K562 (cell line): ENCODE results near the gene MXRA7. TPM values are rescaled to one million over a fixed set of nuclear protein-coding genes. Genes with fewer than 3 reads are reported as not detected.

ENCODE experiments used
- CBX3 ChIP-seq, 2 experiments: IDR thresholded peaks; 1 replicate in 1 of 2; 2 replicates in 1 of 2; pipeline ENCODE4 v1.6.1; 2012; ENCODE audit warnings: inconsistent platforms in 2 of 2, low read length in 2 of 2, borderline replicate concordance in 1 of 2, control low read depth in 1 of 2
- CBX5 ChIP-seq: IDR thresholded peaks from 2 replicates; pipeline ENCODE4 v1.6.1; 2014; ENCODE audit warnings: low read depth, borderline replicate concordance
- CC2D1A ChIP-seq: fragments of 450-650 bp; IDR thresholded peaks from 2 replicates; pipeline ENCODE4 v1.6.1; 2017; ENCODE audit warnings: mild to moderate bottlenecking
- CXXC5 ChIP-seq: fragments of 250-450 bp; sonication (Bioruptor Pico); IDR thresholded peaks from 2 replicates; pipeline ENCODE4 v1.8.0; 2022; ENCODE audit warnings: inconsistent platforms, mild to moderate bottlenecking, moderate library complexity
- FIP1L1 ChIP-seq: fragments of 200-400 bp; formaldehyde crosslinking; IDR thresholded peaks from 2 replicates; pipeline ENCODE4 v1.6.1; 2018; ENCODE audit warnings: mild to moderate bottlenecking, low read depth, low read length; ENCODE audit not compliant: poor library complexity, severe bottlenecking
- KDM5B ChIP-seq: fragments of 200-600 bp; sonication (generic); IDR thresholded peaks from 2 replicates; pipeline ENCODE4 v1.6.1; 2012; ENCODE audit warnings: low read depth, mild to moderate bottlenecking, moderate library complexity, low read length, control low read depth, inconsistent platforms; ENCODE audit not compliant: insufficient replicate concordance
- NRF1 ChIP-seq, 2 experiments: fragments of 450-650 bp; IDR thresholded peaks in 1 of 2; conservative IDR thresholded peaks in 1 of 2; 2 replicates each; pipeline ENCODE4 v1.6.1; 2014; ENCODE audit warnings: mild to moderate bottlenecking in 2 of 2
- RAD21 ChIP-seq, 2 experiments: fragments of 250-450 bp in 1 of 2; fragments of 450-650 bp in 1 of 2; sonication (Bioruptor Pico) in 1 of 2; formaldehyde crosslinking in 1 of 2; IDR thresholded peaks in 1 of 2; conservative IDR thresholded peaks in 1 of 2; 2 replicates each; pipeline versions ENCODE4 v1.4.0 to v1.8.0; 2020 to 2022; ENCODE audit warnings: mild to moderate bottlenecking in 2 of 2, moderate library complexity in 1 of 2
- RHOXF2B ChIP-seq: fragments of 250-450 bp; sonication (Bioruptor Pico); conservative IDR thresholded peaks from 2 replicates; pipeline ENCODE4 v1.5.1; 2021
- SETDB1 ChIP-seq: IDR thresholded peaks from one replicate; pipeline ENCODE4 v1.6.1; 2012; ENCODE audit warnings: low read length, control low read depth, inconsistent platforms
- ZNF184 ChIP-seq: sonication (generic); formaldehyde crosslinking; IDR thresholded peaks from 2 replicates; pipeline ENCODE4 v1.5.0; 2020; ENCODE audit warnings: missing genetic modification reagents
- ZNF644 ChIP-seq: fragments of 200-800 bp; sonication (Bioruptor generic); IDR thresholded peaks from 2 replicates; pipeline ENCODE4 v1.6.1; 2016; ENCODE audit warnings: low read depth, missing genetic modification characterization, missing compliant biosample characterization
- polyA plus RNA-seq, 8 experiments: library from polyadenylated mRNA; depleted of rRNA in 4 of 8; stranded (reverse) in 5 of 8; unstranded in 3 of 8; fragments of >200 nt; fragmentation: Nextera tagmentation in 2 of 8; fragmentation: Illumina TruSeq in 1 of 8; extraction: Ambion mirVana in 2 of 8; extraction: Trizol in 1 of 8; gene quantifications; 2 replicates each; pipeline versions ENCODE4 v1.2.1 to v1.2.3, GENCODE V29; 2011 to 2014; ENCODE audit warnings: inconsistent platforms in 1 of 8, missing spikeins in 1 of 8
- total RNA-seq, 7 experiments: library from RNA; depleted of rRNA in 6 of 7; stranded (reverse); fragments of >200 nt in 6 of 7; fragmentation: Illumina TruSeq in 2 of 7; extraction: Trizol in 2 of 7; gene quantifications; 2 replicates each; pipeline versions ENCODE4 v1.2.1 to v1.2.3, GENCODE V29; 2011 to 2021; ENCODE audit warnings: low replicate concordance in 1 of 7
- TF ChIP-seq, protein P1 (sequence below): fragments of 250-450 bp; sonication (Bioruptor Pico); IDR thresholded peaks from 2 replicates; pipeline ENCODE4 v1.9.0; 2021; ENCODE audit warnings: mild to moderate bottlenecking, inconsistent platforms
- TF ChIP-seq, protein P2 (sequence below): fragments of 250-450 bp; sonication (Bioruptor Pico); IDR thresholded peaks from 2 replicates; pipeline ENCODE4 v1.8.0; 2021; ENCODE audit warnings: moderate library complexity, mild to moderate bottlenecking, inconsistent platforms
- TF ChIP-seq, protein P3 (sequence below), 2 experiments: fragments of 450-650 bp; IDR thresholded peaks; 2 replicates each; pipeline ENCODE4 v1.6.1; 2018; ENCODE audit warnings: mild to moderate bottlenecking in 2 of 2, low read depth in 1 of 2; ENCODE audit not compliant: partially characterized antibody in 2 of 2
- TF ChIP-seq, protein P4 (sequence below): IDR thresholded peaks from 2 replicates; pipeline ENCODE4 v1.6.1; 2012; ENCODE audit warnings: low read depth, low read length, improper control_type of control experiment, borderline replicate concordance

The MXRA7 gene
- total and polyA plus RNA-seq, 9 of the 15 experiments (the other 6 are each of a cell fraction or from before 2014, with no cell fraction given): 2.6 to 38.4 (median 14.3) TPM

DNA sequence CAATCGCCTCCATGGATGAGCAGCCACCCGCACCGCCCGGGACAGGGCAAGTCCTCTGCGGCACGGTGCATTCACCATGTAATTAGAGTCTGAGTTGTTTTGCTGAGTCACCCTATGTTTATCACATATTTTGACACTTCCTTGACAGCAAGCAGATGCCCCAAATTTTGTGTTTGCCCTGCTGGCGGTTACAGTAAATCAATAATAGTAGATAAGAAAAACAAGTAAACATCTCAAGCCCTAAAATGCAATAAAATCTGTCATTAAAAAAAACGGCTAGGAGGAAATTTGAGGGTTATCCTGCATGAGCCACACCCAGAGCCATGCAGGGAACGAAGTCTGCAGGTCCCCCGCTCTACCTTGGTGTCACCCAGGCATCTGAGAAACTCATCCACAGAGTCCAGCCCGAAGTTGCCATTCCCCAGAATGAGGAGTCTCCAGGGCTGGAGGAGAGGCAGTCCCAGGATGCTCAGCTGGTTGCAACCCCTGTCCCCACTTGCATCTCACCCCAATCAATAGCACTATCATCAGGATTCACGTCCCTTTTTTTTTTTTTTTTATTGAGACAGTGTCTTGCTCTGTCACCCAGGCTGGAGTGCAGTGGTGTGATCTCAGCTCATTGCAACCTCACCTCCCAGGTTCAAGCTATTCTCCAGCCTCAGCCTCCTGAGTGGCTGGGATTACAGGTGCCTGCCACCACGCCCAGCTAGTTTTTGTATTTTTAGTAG is 50.7 kb downstream of the MXRA7 start (continued):
- TF ChIP-seq RAD21 (CRISPR knock-in tag; conservative IDR thresholded peaks at IDR 0.05 in 1 of 2, IDR thresholded peaks at IDR 0.05 in 1 of 2): 0 out of 4 replicates have a peak, but pooled peaks of 1 of the 2 experiments have one; percentile 2
- no peak for TF ChIP-seq ZNF644
- no peak for TF ChIP-seq CBX5
- TF ChIP-seq, protein P1, sequence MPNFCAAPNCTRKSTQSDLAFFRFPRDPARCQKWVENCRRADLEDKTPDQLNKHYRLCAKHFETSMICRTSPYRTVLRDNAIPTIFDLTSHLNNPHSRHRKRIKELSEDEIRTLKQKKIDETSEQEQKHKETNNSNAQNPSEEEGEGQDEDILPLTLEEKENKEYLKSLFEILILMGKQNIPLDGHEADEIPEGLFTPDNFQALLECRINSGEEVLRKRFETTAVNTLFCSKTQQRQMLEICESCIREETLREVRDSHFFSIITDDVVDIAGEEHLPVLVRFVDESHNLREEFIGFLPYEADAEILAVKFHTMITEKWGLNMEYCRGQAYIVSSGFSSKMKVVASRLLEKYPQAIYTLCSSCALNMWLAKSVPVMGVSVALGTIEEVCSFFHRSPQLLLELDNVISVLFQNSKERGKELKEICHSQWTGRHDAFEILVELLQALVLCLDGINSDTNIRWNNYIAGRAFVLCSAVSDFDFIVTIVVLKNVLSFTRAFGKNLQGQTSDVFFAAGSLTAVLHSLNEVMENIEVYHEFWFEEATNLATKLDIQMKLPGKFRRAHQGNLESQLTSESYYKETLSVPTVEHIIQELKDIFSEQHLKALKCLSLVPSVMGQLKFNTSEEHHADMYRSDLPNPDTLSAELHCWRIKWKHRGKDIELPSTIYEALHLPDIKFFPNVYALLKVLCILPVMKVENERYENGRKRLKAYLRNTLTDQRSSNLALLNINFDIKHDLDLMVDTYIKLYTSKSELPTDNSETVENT (CRISPR knock-in tag): no peak
- TF ChIP-seq, protein P2, sequence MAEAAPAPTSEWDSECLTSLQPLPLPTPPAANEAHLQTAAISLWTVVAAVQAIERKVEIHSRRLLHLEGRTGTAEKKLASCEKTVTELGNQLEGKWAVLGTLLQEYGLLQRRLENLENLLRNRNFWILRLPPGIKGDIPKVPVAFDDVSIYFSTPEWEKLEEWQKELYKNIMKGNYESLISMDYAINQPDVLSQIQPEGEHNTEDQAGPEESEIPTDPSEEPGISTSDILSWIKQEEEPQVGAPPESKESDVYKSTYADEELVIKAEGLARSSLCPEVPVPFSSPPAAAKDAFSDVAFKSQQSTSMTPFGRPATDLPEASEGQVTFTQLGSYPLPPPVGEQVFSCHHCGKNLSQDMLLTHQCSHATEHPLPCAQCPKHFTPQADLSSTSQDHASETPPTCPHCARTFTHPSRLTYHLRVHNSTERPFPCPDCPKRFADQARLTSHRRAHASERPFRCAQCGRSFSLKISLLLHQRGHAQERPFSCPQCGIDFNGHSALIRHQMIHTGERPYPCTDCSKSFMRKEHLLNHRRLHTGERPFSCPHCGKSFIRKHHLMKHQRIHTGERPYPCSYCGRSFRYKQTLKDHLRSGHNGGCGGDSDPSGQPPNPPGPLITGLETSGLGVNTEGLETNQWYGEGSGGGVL: no peak
- TF ChIP-seq RHOXF2B (CRISPR knock-in tag): no peak
- TF ChIP-seq ZNF184 (CRISPR knock-in tag): no peak
- no peak for TF ChIP-seq CC2D1A
- TF ChIP-seq, protein P3, sequence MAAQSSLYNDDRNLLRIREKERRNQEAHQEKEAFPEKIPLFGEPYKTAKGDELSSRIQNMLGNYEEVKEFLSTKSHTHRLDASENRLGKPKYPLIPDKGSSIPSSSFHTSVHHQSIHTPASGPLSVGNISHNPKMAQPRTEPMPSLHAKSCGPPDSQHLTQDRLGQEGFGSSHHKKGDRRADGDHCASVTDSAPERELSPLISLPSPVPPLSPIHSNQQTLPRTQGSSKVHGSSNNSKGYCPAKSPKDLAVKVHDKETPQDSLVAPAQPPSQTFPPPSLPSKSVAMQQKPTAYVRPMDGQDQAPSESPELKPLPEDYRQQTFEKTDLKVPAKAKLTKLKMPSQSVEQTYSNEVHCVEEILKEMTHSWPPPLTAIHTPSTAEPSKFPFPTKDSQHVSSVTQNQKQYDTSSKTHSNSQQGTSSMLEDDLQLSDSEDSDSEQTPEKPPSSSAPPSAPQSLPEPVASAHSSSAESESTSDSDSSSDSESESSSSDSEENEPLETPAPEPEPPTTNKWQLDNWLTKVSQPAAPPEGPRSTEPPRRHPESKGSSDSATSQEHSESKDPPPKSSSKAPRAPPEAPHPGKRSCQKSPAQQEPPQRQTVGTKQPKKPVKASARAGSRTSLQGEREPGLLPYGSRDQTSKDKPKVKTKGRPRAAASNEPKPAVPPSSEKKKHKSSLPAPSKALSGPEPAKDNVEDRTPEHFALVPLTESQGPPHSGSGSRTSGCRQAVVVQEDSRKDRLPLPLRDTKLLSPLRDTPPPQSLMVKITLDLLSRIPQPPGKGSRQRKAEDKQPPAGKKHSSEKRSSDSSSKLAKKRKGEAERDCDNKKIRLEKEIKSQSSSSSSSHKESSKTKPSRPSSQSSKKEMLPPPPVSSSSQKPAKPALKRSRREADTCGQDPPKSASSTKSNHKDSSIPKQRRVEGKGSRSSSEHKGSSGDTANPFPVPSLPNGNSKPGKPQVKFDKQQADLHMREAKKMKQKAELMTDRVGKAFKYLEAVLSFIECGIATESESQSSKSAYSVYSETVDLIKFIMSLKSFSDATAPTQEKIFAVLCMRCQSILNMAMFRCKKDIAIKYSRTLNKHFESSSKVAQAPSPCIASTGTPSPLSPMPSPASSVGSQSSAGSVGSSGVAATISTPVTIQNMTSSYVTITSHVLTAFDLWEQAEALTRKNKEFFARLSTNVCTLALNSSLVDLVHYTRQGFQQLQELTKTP (IDR thresholded peaks at IDR 0.05; ENCODE audit: low read depth in 1 of 2, partially characterized antibody in 2 of 2): no peak
- TF ChIP-seq SETDB1: no peak
- TF ChIP-seq KDM5B: no peak
- TF ChIP-seq CXXC5: no peak; the same call in 1 of the 2 replicates
- TF ChIP-seq FIP1L1: no peak
- TF ChIP-seq CBX3 (IDR thresholded peaks at IDR 0.05; ENCODE audit: borderline replicate concordance in 1 of 2, low read length in 2 of 2): no peak
- TF ChIP-seq, protein P4, sequence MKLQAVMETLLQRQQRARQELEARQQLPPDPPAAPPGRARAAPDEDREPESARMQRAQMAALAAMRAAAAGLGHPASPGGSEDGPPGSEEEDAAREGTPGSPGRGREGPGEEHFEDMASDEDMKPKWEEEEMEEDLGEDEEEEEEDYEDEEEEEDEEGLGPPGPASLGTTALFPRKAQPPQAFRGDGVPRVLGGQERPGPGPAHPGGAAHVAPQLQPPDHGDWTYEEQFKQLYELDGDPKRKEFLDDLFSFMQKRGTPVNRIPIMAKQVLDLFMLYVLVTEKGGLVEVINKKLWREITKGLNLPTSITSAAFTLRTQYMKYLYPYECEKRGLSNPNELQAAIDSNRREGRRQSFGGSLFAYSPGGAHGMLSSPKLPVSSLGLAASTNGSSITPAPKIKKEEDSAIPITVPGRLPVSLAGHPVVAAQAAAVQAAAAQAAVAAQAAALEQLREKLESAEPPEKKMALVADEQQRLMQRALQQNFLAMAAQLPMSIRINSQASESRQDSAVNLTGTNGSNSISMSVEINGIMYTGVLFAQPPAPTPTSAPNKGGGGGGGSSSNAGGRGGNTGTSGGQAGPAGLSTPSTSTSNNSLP: peak; percentile 73; the same call in 1 of the 2 replicates
- TF ChIP-seq NRF1 (conservative IDR thresholded peaks at IDR 0.05 in 1 of 2, IDR thresholded peaks at IDR 0.05 in 1 of 2): no peak
